Left ventricle myocardium inferior (tissue), 1 donor: ENCODE data around the gene CD300H. TPM values are rescaled to one million over a fixed set of nuclear protein-coding genes. Genes with fewer than 3 reads are reported as not detected.
"Not testable (repeated sequence)": the region's sequence is repeated elsewhere in the genome, so short reads cannot be mapped to it uniquely, and the experiment has no call there.

ENCODE experiments used
- DNase-seq: peaks from one replicate; pipeline ENCODE4 v3.0.0-alpha.2; 2020
- H3K27ac ChIP-seq: fragments of 200-600 bp; replicated peaks from 2 replicates; pipeline ENCODE4 v1.8.0; 2021
- H3K27me3 ChIP-seq: fragments of 200-600 bp; 2 replicates; pipeline ENCODE4 v1.8.0; 2021; ENCODE audit warnings: low read depth
- H3K36me3 ChIP-seq: fragments of 200-600 bp; 2 replicates; pipeline ENCODE4 v1.8.0; 2021
- H3K4me1 ChIP-seq: fragments of 200-600 bp; 2 replicates; pipeline ENCODE4 v1.8.0; 2021
- H3K4me3 ChIP-seq: fragments of 200-600 bp; 2 replicates; pipeline ENCODE4 v1.8.0; 2021; ENCODE audit warnings: mild to moderate bottlenecking, moderate library complexity
- H3K9me3 ChIP-seq: fragments of 200-600 bp; replicated peaks from 2 replicates; pipeline ENCODE4 v1.8.0; 2021
- intact Hi-C: fragments of 100-400 bp; cut with micrococcal nuclease; formaldehyde crosslinking; loops from one replicate; pipeline ENCODE4 v1.11.0; 2022
- total RNA-seq: library from RNA; stranded (reverse); fragmentation: NEBNext Ultra II Directional; extraction: Animal tissue kit (Norgen Biotek cat#: 25700); gene quantifications from one replicate; pipeline ENCODE4 v1.2.1, GENCODE V29; 2021
- TF ChIP-seq, protein P1 (sequence below): fragments of 200-600 bp; IDR thresholded peaks from 2 replicates; pipeline ENCODE4 v1.8.0; 2021; ENCODE audit warnings: antibody characterized with exemption, mild to moderate bottlenecking, borderline replicate concordance
- donor health status: DM: no; HTN: yes; CAD: no; lungs with severe emphysema.

Gene CD300H
- total RNA-seq, 1 donor from 2014 or later: not detected

- Histone ChIP-seq H3K4me3 (no peak overlapping the region), H3K27me3 (peaks cover 10% of the 10 kb centered on the region), H3K4me1 (peaks cover 4% of the 10 kb centered on the region), H3K27ac (no peak overlapping the region), H3K36me3 (no peaks in the 10 kb centered on the region), H3K9me3 (peaks cover 3% of the 10 kb centered on the region)
- DNase-seq: no peak
- TF ChIP-seq, protein P1, sequence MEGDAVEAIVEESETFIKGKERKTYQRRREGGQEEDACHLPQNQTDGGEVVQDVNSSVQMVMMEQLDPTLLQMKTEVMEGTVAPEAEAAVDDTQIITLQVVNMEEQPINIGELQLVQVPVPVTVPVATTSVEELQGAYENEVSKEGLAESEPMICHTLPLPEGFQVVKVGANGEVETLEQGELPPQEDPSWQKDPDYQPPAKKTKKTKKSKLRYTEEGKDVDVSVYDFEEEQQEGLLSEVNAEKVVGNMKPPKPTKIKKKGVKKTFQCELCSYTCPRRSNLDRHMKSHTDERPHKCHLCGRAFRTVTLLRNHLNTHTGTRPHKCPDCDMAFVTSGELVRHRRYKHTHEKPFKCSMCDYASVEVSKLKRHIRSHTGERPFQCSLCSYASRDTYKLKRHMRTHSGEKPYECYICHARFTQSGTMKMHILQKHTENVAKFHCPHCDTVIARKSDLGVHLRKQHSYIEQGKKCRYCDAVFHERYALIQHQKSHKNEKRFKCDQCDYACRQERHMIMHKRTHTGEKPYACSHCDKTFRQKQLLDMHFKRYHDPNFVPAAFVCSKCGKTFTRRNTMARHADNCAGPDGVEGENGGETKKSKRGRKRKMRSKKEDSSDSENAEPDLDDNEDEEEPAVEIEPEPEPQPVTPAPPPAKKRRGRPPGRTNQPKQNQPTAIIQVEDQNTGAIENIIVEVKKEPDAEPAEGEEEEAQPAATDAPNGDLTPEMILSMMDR: no peak
- intact Hi-C loops: no loop called here
These were observed 17.2 kb upstream of the CD300H start for GRCh38 chr17:74584292-74585060.

DNA sequence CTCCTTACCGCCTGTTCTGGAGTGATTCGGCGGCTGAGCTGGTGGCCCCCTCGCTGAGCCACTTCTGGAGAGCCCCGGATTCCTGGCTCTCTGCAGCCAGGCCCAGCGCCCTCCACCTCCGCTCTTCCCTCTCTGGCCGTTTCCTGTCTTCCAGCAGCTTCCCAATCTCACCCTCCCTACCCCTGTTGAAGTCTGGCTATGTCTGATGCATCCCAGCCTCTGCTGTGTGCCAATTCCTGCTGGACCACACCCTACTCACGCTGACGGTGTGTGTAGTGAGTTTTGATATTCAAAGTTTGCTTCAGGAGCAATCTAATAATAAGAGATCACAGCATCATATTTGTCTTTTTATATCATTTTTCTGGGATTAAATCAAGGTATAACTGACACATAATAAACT is 15.3 kb upstream of the CD300H start:
- intact Hi-C loops: no loop called here
- H3K9me3 ChIP-seq: peaks cover 3% of the 10 kb centered on the region
- H3K4me3 ChIP-seq: no peak overlapping the region
- H3K4me1 ChIP-seq: peaks cover 4% of the 10 kb centered on the region
- TF ChIP-seq, protein P1: no peak
- H3K27ac ChIP-seq: no peak overlapping the region
- DNase-seq: no peak
- H3K27me3 ChIP-seq: peaks cover 19% of the 10 kb centered on the region
- no peaks in the 10 kb centered on the region for H3K36me3 ChIP-seq

DNA sequence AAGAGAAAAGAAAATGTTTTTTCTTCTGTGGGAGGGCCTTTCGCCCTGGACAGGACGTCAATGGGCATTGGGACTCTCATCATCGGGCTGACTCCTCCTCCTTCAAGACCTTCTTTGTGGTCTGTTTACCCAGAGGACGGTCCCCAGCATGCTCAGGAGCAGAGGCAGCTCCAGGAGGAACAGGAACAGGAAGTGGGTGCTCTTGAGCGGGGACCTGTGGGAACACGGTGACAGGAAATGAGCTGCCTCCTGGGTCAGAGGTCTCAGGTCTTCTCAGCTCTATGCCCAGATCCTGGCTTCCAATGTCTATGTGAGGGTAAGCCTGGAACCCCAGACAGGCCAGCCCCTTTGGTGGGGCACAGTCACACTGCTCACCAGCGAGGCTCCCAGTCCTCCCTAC is 12.6 kb upstream of the CD300H start:
- Histone ChIP-seq H3K27me3 (peaks cover 41% of the 10 kb centered on the region), H3K9me3 (peaks cover 3% of the 10 kb centered on the region), H3K36me3 (no peaks in the 10 kb centered on the region), H3K4me3 (no peak overlapping the region), H3K27ac (no peak overlapping the region), H3K4me1 (no peaks in the 10 kb centered on the region)
- TF ChIP-seq, protein P1: no peak
- intact Hi-C loops: no loop called here
- DNase-seq: no peak

- DNase-seq: no peak
These were observed 11.7 kb upstream of the CD300H start for GRCh38 chr17:74578979-74579378.

GRCh38 chr17:74574489-74575142 is 7.3 kb upstream of the CD300H start:
- H3K9me3 ChIP-seq: no peaks in the 10 kb centered on the region
- H3K4me3 ChIP-seq: no peak overlapping the region
- TF ChIP-seq, protein P1: no peak
- no peak overlapping the region for H3K27ac ChIP-seq
- intact Hi-C loops: no loop called here
- no peak for DNase-seq
- H3K4me1 ChIP-seq: no peaks in the 10 kb centered on the region
- H3K27me3 ChIP-seq: peaks cover 61% of the 10 kb centered on the region
- no peaks in the 10 kb centered on the region for H3K36me3 ChIP-seq

More at GRCh38 chr17:74578979-74579378, 11.7 kb upstream of the CD300H start:
- H3K27ac ChIP-seq: no peak overlapping the region
- no peak overlapping the region for H3K4me3 ChIP-seq
- H3K4me1 ChIP-seq: no peaks in the 10 kb centered on the region
- intact Hi-C loops: no loop called here
- H3K9me3 ChIP-seq: no peaks in the 10 kb centered on the region
- TF ChIP-seq, protein P1: no peak
- peaks cover 51% of the 10 kb centered on the region for H3K27me3 ChIP-seq
- no peaks in the 10 kb centered on the region for H3K36me3 ChIP-seq

DNA sequence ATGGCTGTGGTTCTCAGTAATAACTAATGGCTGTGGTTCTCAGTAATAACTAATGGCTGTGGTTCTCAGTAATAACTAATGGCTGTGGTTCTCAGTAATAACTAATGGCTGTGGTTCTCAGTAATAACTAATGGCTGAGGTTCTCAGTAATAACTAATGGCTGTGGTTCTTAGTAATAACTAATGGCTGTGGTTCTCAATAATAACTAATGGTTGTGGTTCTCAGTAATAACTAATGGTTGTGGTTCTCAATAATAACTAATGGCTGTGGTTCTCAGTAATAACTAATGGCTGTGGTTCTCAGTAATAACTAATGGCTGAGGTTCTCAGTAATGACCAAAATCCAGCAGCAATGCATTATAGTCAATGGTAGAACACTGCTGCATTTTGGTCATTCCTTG is 6.3 kb upstream of the CD300H start:
- H3K4me3 ChIP-seq, H3K27ac ChIP-seq, H3K4me1 ChIP-seq, H3K36me3 ChIP-seq, H3K9me3 ChIP-seq, DNase-seq, intact Hi-C loops: not testable (repeated sequence)
- H3K27me3 ChIP-seq: peaks cover 57% of the 10 kb centered on the region
